CD4-positive, CD25-positive, alpha-beta regulatory T cell (primary cell): ENCODE measurements around the gene ARL11. TPM values are rescaled to one million over a fixed set of nuclear protein-coding genes. Genes with fewer than 3 reads are reported as not detected.

ENCODE experiments used
- ATAC-seq, 2 donors: fragments of 150-1000 bp; cut with Tn5 transposase; one replicate each; pipeline ENCODE4 v1.10.0; 2021; ENCODE audit warnings: low read depth in 2 of 2, moderate number of reproducible peaks in 2 of 2, moderate library complexity in 1 of 2
- DNase-seq, 3 donors: peaks; one replicate each; pipeline versions ENCODE4 v3.0.0 to v3.0.0-alpha.2; 2012 to 2022; ENCODE audit warnings: mixed read lengths in 1 of 3
- H3K27ac ChIP-seq: one replicate; pipeline ENCODE4 v1.7.0; 2013; ENCODE audit warnings: mild to moderate bottlenecking, low read length; ENCODE audit not compliant: insufficient read depth, poor library complexity, severe bottlenecking
- H3K27me3 ChIP-seq: one replicate; pipeline ENCODE4 v1.7.0; 2013; ENCODE audit warnings: low read length; ENCODE audit not compliant: control insufficient read depth, insufficient read depth
- H3K36me3 ChIP-seq: one replicate; pipeline ENCODE4 v1.7.0; 2013; ENCODE audit warnings: mild to moderate bottlenecking, low read length, moderate library complexity; ENCODE audit not compliant: control insufficient read depth, insufficient read depth
- H3K4me1 ChIP-seq: 2 replicates; pipeline ENCODE4 v1.7.0; 2013; ENCODE audit warnings: mild to moderate bottlenecking, low read length; ENCODE audit not compliant: insufficient read depth, control insufficient read depth, poor library complexity, severe bottlenecking
- H3K4me3 ChIP-seq: one replicate; pipeline ENCODE4 v1.7.0; 2013; ENCODE audit warnings: low read depth, mild to moderate bottlenecking, low read length, moderate library complexity
- H3K9me3 ChIP-seq, 2 experiments: 1 replicate in 1 of 2; 2 replicates in 1 of 2; pipeline ENCODE4 v1.7.0; 2013; ENCODE audit warnings: low read length in 2 of 2, mild to moderate bottlenecking in 1 of 2, moderate library complexity in 1 of 2; ENCODE audit not compliant: control insufficient read depth in 2 of 2
- H3K27ac Mint-ChIP-seq, 3 donors: one replicate each; pipeline ENCODE4 v1.8.0; 2020 to 2022; ENCODE audit warnings: mild to moderate bottlenecking in 3 of 3, mixed read lengths in 3 of 3, moderate library complexity in 2 of 3
- H3K27me3 Mint-ChIP-seq: one replicate; pipeline ENCODE4 v1.8.0; 2022; ENCODE audit warnings: mild to moderate bottlenecking, mixed read lengths
- H3K36me3 Mint-ChIP-seq: one replicate; pipeline ENCODE4 v1.8.0; 2020; ENCODE audit warnings: mixed read lengths
- H3K4me1 Mint-ChIP-seq, 4 donors: one replicate each; pipeline ENCODE4 v1.8.0; 2020 to 2022; ENCODE audit warnings: mixed read lengths in 4 of 4, mild to moderate bottlenecking in 1 of 4
- H3K4me3 Mint-ChIP-seq, 4 donors: one replicate each; pipeline ENCODE4 v1.8.0; 2020 to 2022; ENCODE audit warnings: mild to moderate bottlenecking in 4 of 4, mixed read lengths in 4 of 4, moderate library complexity in 3 of 4
- H3K9me3 Mint-ChIP-seq, 7 donors: one replicate each; pipeline ENCODE4 v1.8.0; 2020 to 2022; ENCODE audit warnings: mixed read lengths in 7 of 7, mild to moderate bottlenecking in 3 of 7, moderate library complexity in 2 of 7
- polyA plus RNA-seq, 4 donors: library from polyadenylated mRNA; unstranded; fragments of 300-500 nt; fragmentation: Illumina TruSeq; gene quantifications; one replicate each; pipeline ENCODE4 v1.2.3, GENCODE V29; 2021
- total RNA-seq: library from RNA; stranded (reverse); gene quantifications from one replicate; pipeline ENCODE4 v1.2.3, GENCODE V29; 2022

ARL11 gene
- total and polyA plus RNA-seq, 5 donors from 2014 or later = 0.14 to 1.9 (median 0.26) TPM

DNA sequence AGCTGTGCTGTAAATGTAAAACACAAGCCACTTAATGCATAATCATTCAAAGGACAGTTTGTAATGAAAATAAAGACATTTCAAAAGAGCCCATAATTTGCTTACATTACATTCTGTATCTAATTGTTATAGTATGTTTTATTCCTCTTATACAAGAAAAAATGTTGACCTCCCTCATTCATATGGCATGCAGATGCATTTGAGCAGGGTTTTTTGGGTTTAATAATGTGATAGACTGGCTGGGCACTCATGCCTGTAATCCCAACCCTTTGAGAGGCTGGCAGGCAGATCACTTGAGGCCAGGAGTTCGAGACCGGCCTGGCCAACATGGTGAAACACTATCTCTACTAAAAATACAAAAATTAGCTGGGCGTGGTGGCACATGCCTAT, 11.6 kb upstream of the ARL11 start:
- H3K36me3 Mint-ChIP-seq = no peaks in the 10 kb centered on the region
- H3K4me3 Mint-ChIP-seq = no peak overlapping the region
- Histone ChIP-seq H3K9me3 (peaks cover 0 to 4% of the 10 kb centered on the region in 2 experiments), H3K27ac (no peak overlapping the region), H3K36me3 (no peaks in the 10 kb centered on the region), H3K4me3 (no peak overlapping the region), H3K4me1 (peaks cover 4% of the 10 kb centered on the region), H3K27me3 (no peaks in the 10 kb centered on the region)
- peaks cover 0 to 6% (median 0%) of the 10 kb centered on the region in 4 donors for H3K4me1 Mint-ChIP-seq
- peaks cover 0 to 4% (median 0%) of the 10 kb centered on the region in 7 donors for H3K9me3 Mint-ChIP-seq
- peaks cover 11% of the 10 kb centered on the region for H3K27me3 Mint-ChIP-seq
- DNase-seq (no peak), ATAC-seq (no peak)
- no peak overlapping the region for H3K27ac Mint-ChIP-seq

DNA sequence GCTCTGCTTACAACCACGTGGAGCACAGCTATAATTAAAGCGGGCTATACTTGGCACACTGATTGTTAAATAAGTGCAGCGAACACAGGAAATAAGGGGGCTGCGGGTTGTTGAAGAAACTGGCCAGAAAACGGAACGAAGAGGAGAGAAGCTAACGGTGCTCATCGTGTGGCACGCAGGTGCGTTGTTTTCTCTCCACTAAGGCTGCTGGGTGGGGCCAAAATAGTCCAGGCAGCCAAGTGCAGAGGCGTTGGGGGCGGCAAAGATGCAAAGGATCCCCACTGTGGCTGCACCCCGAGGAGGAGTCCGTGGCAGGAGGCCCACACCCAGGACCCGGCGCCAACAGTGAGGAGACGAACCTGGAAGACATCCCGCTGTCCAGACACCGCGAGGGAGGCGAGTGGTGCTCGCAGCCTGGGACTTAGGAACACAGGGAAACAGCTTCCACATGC, 8.1 kb upstream of the ARL11 start:
- peaks cover 0 to 6% (median 0%) of the 10 kb centered on the region in 4 donors for H3K4me1 Mint-ChIP-seq
- H3K36me3 Mint-ChIP-seq = no peaks in the 10 kb centered on the region
- no peak overlapping the region for H3K4me3 ChIP-seq
- ATAC-seq (peak in 1 of 2 donors; percentile 44), DNase-seq (peak in 1 of 3 donors; percentile 49)
- no peak overlapping the region for H3K27ac ChIP-seq
- H3K4me1 ChIP-seq = peaks cover 4% of the 10 kb centered on the region
- H3K4me3 Mint-ChIP-seq = peak overlapping the region in 1 of 4 donors; percentile 86
- H3K9me3 Mint-ChIP-seq = no peaks in the 10 kb centered on the region
- no peaks in the 10 kb centered on the region for H3K27me3 ChIP-seq
- no peaks in the 10 kb centered on the region for H3K9me3 ChIP-seq
- H3K36me3 ChIP-seq = no peaks in the 10 kb centered on the region
- peak overlapping the region in 1 of 3 donors; percentile 91 for H3K27ac Mint-ChIP-seq
- peaks cover 4% of the 10 kb centered on the region for H3K27me3 Mint-ChIP-seq

- Mint-ChIP-seq H3K9me3 (no peaks in the 10 kb centered on the region), H3K4me1 (peaks cover 0 to 6% (median 0%) of the 10 kb centered on the region in 4 donors), H3K27me3 (peaks cover 4% of the 10 kb centered on the region), H3K27ac (no peak overlapping the region), H3K36me3 (no peaks in the 10 kb centered on the region), H3K4me3 (no peak overlapping the region)
- no peak overlapping the region for H3K27ac ChIP-seq
- H3K27me3 ChIP-seq = no peaks in the 10 kb centered on the region
- H3K9me3 ChIP-seq = no peaks in the 10 kb centered on the region
- H3K4me3 ChIP-seq = no peak overlapping the region
- no peak for DNase-seq
- no peaks in the 10 kb centered on the region for H3K36me3 ChIP-seq
- H3K4me1 ChIP-seq = peaks cover 4% of the 10 kb centered on the region
- no peak for ATAC-seq
These were observed 5.9 kb upstream of the ARL11 start for GRCh38 chr13:49622174-49622946.

- no peak for DNase-seq
- Mint-ChIP-seq H3K27me3 (peaks cover 4% of the 10 kb centered on the region), H3K4me1 (peaks cover 0 to 22% (median 7%) of the 10 kb centered on the region in 4 donors), H3K4me3 (peak overlapping the region in 1 of 4 donors; percentile 31), H3K36me3 (no peaks in the 10 kb centered on the region), H3K27ac (no peak overlapping the region), H3K9me3 (no peaks in the 10 kb centered on the region)
- no peak for ATAC-seq
- Histone ChIP-seq H3K27me3 (no peaks in the 10 kb centered on the region), H3K4me3 (no peak overlapping the region), H3K36me3 (no peaks in the 10 kb centered on the region), H3K9me3 (no peaks in the 10 kb centered on the region), H3K4me1 (peaks cover 12% of the 10 kb centered on the region), H3K27ac (no peak overlapping the region)
These were observed 4.1 kb upstream of the ARL11 start for GRCh38 chr13:49624229-49624628.

DNA sequence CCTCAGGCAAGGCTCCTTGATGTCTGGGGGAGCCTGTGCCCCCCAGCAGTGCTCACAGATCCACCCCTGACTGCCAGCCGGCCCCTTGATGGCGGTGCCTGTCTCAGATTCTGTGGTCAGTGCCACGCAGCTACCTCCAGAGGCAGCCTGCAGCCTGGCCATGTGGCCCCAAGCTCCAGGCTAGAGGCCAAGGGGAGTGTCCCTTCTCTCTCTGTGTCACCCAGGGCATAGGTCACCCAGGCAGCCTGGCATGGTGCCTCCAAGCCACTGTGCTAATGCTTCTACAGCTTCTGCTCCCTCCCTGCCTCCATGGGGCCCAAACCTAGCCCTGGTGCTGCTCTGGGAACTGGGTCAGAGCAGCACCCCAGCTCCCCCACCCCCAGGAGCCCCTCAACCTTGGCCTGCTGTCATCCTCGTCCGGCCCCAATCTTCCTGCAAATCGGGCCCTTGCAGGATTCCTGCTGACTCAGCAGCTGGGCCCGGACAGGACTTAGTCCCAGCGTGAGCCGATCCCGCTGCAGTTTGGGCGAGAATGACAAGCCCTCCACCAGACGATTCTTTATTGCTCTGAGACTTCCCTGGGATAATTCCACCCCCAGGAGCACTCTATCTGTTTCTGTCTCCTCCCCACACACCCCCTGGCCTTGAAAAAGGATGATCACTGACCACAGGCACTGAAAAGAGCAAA, 2.8 kb upstream of the ARL11 start:
- H3K4me3 ChIP-seq = no peak overlapping the region
- H3K9me3 Mint-ChIP-seq = no peaks in the 10 kb centered on the region
- no peak overlapping the region for H3K4me3 Mint-ChIP-seq
- peaks cover 4% of the 10 kb centered on the region for H3K27me3 Mint-ChIP-seq
- peaks cover 8% of the 10 kb centered on the region for H3K4me1 ChIP-seq
- H3K27me3 ChIP-seq = no peaks in the 10 kb centered on the region
- DNase-seq (no peak), ATAC-seq (no peak)
- no peak overlapping the region for H3K27ac Mint-ChIP-seq
- peaks cover 0 to 22% (median 7%) of the 10 kb centered on the region in 4 donors for H3K4me1 Mint-ChIP-seq
- H3K9me3 ChIP-seq = no peaks in the 10 kb centered on the region
- H3K27ac ChIP-seq = no peak overlapping the region
- H3K36me3 ChIP-seq = no peaks in the 10 kb centered on the region
- H3K36me3 Mint-ChIP-seq = no peaks in the 10 kb centered on the region

DNA sequence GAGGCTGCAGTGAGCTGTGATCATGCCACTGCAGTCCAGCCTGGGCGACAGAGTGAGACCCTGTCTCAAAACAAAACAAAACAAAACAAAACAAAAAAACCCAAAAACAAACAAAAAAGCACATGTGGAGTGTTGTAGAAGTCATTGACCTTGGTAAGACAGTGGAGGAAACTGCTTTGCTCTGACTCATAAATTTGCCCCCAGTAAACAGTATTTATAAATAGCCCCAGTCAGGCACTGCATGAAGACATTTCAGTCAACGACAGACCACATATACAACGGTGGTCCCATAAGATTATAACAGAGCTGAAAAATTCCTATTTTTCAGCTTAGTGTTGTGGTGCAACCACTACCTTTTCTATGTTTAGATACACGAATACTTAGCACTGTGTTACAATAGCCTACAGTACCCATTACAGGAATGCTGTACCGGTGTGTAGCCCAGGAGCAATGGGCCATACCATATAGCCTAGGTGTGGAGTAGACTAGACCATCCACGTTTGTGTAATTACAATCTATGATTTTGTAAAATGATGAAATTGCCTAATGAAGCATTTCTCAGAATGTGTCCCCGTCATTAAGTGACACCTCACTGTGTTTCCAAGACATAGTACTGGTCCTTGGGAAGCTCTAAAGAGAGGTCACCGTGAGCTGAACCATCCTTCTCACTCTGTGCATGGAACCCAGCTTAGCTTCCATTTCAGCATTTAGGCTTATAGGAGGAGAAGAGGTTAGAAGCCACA, 1.1 kb downstream of the ARL11 start:
- no peak overlapping the region for H3K27ac ChIP-seq
- no peak for DNase-seq
- H3K36me3 Mint-ChIP-seq = no peaks in the 10 kb centered on the region
- no peaks in the 10 kb centered on the region for H3K27me3 Mint-ChIP-seq
- H3K36me3 ChIP-seq = no peaks in the 10 kb centered on the region
- no peak overlapping the region for H3K4me3 ChIP-seq
- H3K27me3 ChIP-seq = no peaks in the 10 kb centered on the region
- H3K9me3 ChIP-seq = no peaks in the 10 kb centered on the region
- no peaks in the 10 kb centered on the region for H3K9me3 Mint-ChIP-seq
- no peak for ATAC-seq
- peak overlapping the region in 2 of 4 donors; percentile 20 to 97 for H3K4me3 Mint-ChIP-seq
- H3K4me1 Mint-ChIP-seq = peaks cover 0 to 22% (median 7%) of the 10 kb centered on the region in 4 donors
- peaks cover 8% of the 10 kb centered on the region for H3K4me1 ChIP-seq
- peak overlapping the region in 1 of 3 donors; percentile 60 for H3K27ac Mint-ChIP-seq

GRCh38 chr13:49629947-49630346, 1.6 kb downstream of the ARL11 start:
- no peaks in the 10 kb centered on the region for H3K9me3 Mint-ChIP-seq
- Histone ChIP-seq H3K9me3 (no peaks in the 10 kb centered on the region), H3K4me1 (peaks cover 8% of the 10 kb centered on the region), H3K27me3 (no peaks in the 10 kb centered on the region), H3K4me3 (no peak overlapping the region), H3K27ac (no peak overlapping the region), H3K36me3 (no peaks in the 10 kb centered on the region)
- H3K4me3 Mint-ChIP-seq = no peak overlapping the region
- DNase-seq (no peak), ATAC-seq (no peak)
- peaks cover 0 to 22% (median 8%) of the 10 kb centered on the region in 4 donors for H3K4me1 Mint-ChIP-seq
- peak overlapping the region in 1 of 3 donors; percentile 48 for H3K27ac Mint-ChIP-seq
- H3K36me3 Mint-ChIP-seq = no peaks in the 10 kb centered on the region
- H3K27me3 Mint-ChIP-seq = no peaks in the 10 kb centered on the region
